GM12878 (cell line): ENCODE measurements around the gene CCDC82. TPM values are rescaled to one million over a fixed set of nuclear protein-coding genes. Genes with fewer than 3 reads are reported as not detected.

Source experiments
- ATAC-seq: fragments of 200-7000 bp; cut with Tn5 transposase; 3 replicates; pipeline ENCODE4 v1.9.1; 2020; ENCODE audit warnings: mild to moderate bottlenecking, moderate library complexity
- BruUV-seq: library from RNA; stranded (reverse); fragments of 400-500 nt; replicated peaks from 2 replicates; lab custom pipeline; 2021; lab: Mats Ljungman, UMichigan
- CTCF ChIA-PET: fragments of 300-600 bp; sonication (Branson Sonifier 250); formaldehyde crosslinking; extraction: SDS; loops from one replicate; lab custom pipeline; 2021; ENCODE audit warnings: inconsistent platforms; lab: Yijun Ruan, JAX
- POLR2A ChIA-PET: fragments of 350-600 bp; formaldehyde crosslinking; extraction: SDS; loops from one replicate; lab custom pipeline; 2021; ENCODE audit warnings: inconsistent platforms; lab: Charles Lee
- RAD21 ChIA-PET: fragments of 300-600 bp; sonication (Branson Sonifier 250); formaldehyde crosslinking; loops from one replicate; lab custom pipeline; 2023; ENCODE audit warnings: antibody characterized with exemption; ENCODE audit not compliant: unreplicated experiment; lab: Charles Lee
- SMC1A ChIA-PET: fragments of 300-600 bp; sonication (Branson Sonifier 250); formaldehyde crosslinking; loops from one replicate; lab custom pipeline; 2023; ENCODE audit not compliant: unreplicated experiment, uncharacterized antibody; lab: Charles Lee
- DNase-seq: peaks from one replicate; pipeline ENCODE4 v3.0.0-alpha.2; 2011; ENCODE audit warnings: low read depth, low spot score
- FAIRE-seq: peaks from 3 replicates; lab custom pipeline; 2011; peaks lifted over from hg19 to GRCh38; lab: Jason Lieb, UNC
- H2AFZ ChIP-seq: 2 replicates; pipeline ENCODE4 v1.6.0; 2011; ENCODE audit warnings: low read depth, low read length, control low read depth; ENCODE audit not compliant: control insufficient read depth
- H3K27ac ChIP-seq: 2 replicates; pipeline ENCODE4 v1.5.1; 2011; ENCODE audit warnings: control low read depth; ENCODE audit not compliant: control insufficient read depth, insufficient read depth
- H3K27me3 ChIP-seq, 2 experiments: replicated peaks in 1 of 2; 2 replicates each; pipeline versions ENCODE4 v1.6.0 to v1.6.1; 2011; ENCODE audit warnings: low read length in 1 of 2; ENCODE audit not compliant: control insufficient read depth in 2 of 2, insufficient read depth in 2 of 2
- H3K36me3 ChIP-seq, 2 experiments: 2 replicates each; pipeline ENCODE4 v1.5.1; 2011; ENCODE audit warnings: low read length in 1 of 2; ENCODE audit not compliant: control insufficient read depth in 2 of 2, insufficient read depth in 2 of 2
- H3K4me1 ChIP-seq: 2 replicates; pipeline ENCODE4 v1.6.1; 2011; ENCODE audit warnings: mild to moderate bottlenecking, low read length, moderate library complexity, mixed read lengths; ENCODE audit not compliant: control insufficient read depth, insufficient read depth
- H3K4me2 ChIP-seq: 2 replicates; pipeline ENCODE4 v1.6.0; 2011; ENCODE audit warnings: control low read depth; ENCODE audit not compliant: control insufficient read depth, insufficient read depth
- H3K4me3 ChIP-seq: fragments of 200-600 bp; sonication (generic); 2 replicates; pipeline ENCODE4 v1.5.1; 2016
- H3K79me2 ChIP-seq: 2 replicates; pipeline ENCODE4 v1.6.0; 2011; ENCODE audit warnings: low read length; ENCODE audit not compliant: control insufficient read depth, insufficient read depth
- H3K9ac ChIP-seq: 2 replicates; pipeline ENCODE4 v1.8.0; 2011; ENCODE audit warnings: low read length, control low read depth, mixed read lengths; ENCODE audit not compliant: control insufficient read depth, insufficient read depth
- H3K9me3 ChIP-seq: replicated peaks from 3 replicates; pipeline ENCODE4 v1.5.1; 2011; ENCODE audit warnings: mild to moderate bottlenecking, low read length; ENCODE audit not compliant: control insufficient read depth, insufficient read depth
- H4K20me1 ChIP-seq: 2 replicates; pipeline ENCODE4 v1.6.0; 2011; ENCODE audit not compliant: control insufficient read depth, insufficient read depth
- CEBPB ChIP-seq, 2 experiments: fragments of 150-350 bp in 1 of 2; IDR thresholded peaks; 2 replicates each; pipeline ENCODE4 v1.6.1; 2012 to 2014; ENCODE audit warnings: low read depth in 2 of 2, low read length in 2 of 2, borderline replicate concordance in 1 of 2, inconsistent platforms in 1 of 2
- NR2C2 ChIP-seq: IDR thresholded peaks from 2 replicates; pipeline ENCODE4 v1.6.1; 2011; ENCODE audit warnings: borderline replicate concordance, low read depth; ENCODE audit not compliant: control insufficient read depth, insufficient read length
- RAD21 ChIP-seq: IDR thresholded peaks from 2 replicates; pipeline ENCODE4 v1.6.1; 2011; ENCODE audit warnings: mild to moderate bottlenecking, low read depth, low read length, moderate library complexity; ENCODE audit not compliant: insufficient read depth
- ZNF217 ChIP-seq: fragments of 450-650 bp; IDR thresholded peaks from 2 replicates; pipeline ENCODE4 v1.6.1; 2017; ENCODE audit warnings: antibody characterized with exemption, mild to moderate bottlenecking
- WGBS: methylation state at CpG from one replicate; pipeline ENCODE4 v1.1.6; 2016; ENCODE audit warnings: low lambda C conversion rate; ENCODE audit not compliant: insufficient replicate concordance, insufficient coverage; ENCODE audit errors: missing lambda C conversion rate; 5-methylcytosine and 5-hydroxymethylcytosine counted together
- in situ Hi-C: fragments of 300-500 bp; cut with MboI; formaldehyde crosslinking; loops from 9 replicates; pipeline ENCODE4 v1.14.3; 2018; ENCODE audit warnings: mixed read lengths
- intact Hi-C: fragments of 100-400 bp; cut with micrococcal nuclease; formaldehyde crosslinking; loops from one replicate; pipeline ENCODE4 v1.14.2; 2022; ENCODE audit not compliant: unreplicated experiment
- polyA plus RNA-seq, 11 experiments: library from polyadenylated mRNA; depleted of rRNA in 4 of 11; unstranded in 6 of 11; stranded (reverse) in 5 of 11; fragments of >200 nt; fragmentation: Nextera tagmentation in 4 of 11; fragmentation: Illumina TruSeq in 1 of 11; extraction: Ambion mirVana in 4 of 11; extraction: Trizol in 1 of 11; gene quantifications; 1 replicate in 1 of 11; 2 replicates in 10 of 11; pipeline versions ENCODE4 v1.2.1 to v1.2.3, GENCODE V29; 2011 to 2016; ENCODE audit warnings: inconsistent platforms in 2 of 11, missing spikeins in 2 of 11, low read depth in 1 of 11
- total RNA-seq, 4 experiments: library from RNA; depleted of rRNA in 3 of 4; stranded (reverse); fragments of >200 nt in 3 of 4; fragmentation: Illumina TruSeq in 1 of 4; extraction: Trizol in 1 of 4; gene quantifications; 2 replicates each; pipeline versions ENCODE4 v1.2.1 to v1.2.3, GENCODE V29; 2013 to 2021

Gene CCDC82
- total and polyA plus RNA-seq, 10 of the 15 experiments (the other 5 are each of a cell fraction or from before 2014, with no cell fraction given) = 15.2 to 62.4 (median 28.8) TPM

DNA sequence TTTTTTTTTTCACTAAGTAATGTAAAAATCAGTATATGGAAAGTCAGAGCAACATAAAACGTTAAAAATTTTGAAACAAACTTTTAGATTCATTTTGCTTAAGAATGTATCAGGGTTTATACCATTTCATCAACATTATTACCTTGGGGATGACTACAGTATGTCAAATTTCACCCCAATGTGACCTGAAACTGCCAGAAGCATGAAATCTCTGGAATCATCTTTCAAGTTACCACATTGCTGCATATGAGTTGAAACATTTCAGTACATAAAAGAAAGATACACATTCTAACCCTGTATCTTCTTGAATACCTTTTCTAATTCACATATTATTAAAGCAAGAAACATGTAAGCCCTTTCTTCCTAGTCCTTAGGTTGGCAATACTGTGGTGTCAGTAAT, 79.5 kb downstream of the CCDC82 start:
- CTCF ChIA-PET = interaction anchor here (0.6 to 3.4 kb wide), 8 partner anchors 11 to 461 kb away, joined by 3 to 17 read pairs (median 3); partner anchors contain the start of gene MAML2
- RAD21 ChIA-PET = interaction anchor here (1.0 to 2.1 kb wide), 3 partner anchors 23 to 33 kb away, joined by 3 to 6 read pairs (median 3); partner anchors contain the start of gene MAML2
- Histone ChIP-seq H3K27me3 (no peaks in the 10 kb centered on the region), H3K79me2 (peaks cover 44% of the 10 kb centered on the region), H2AFZ (no peak overlapping the region), H3K4me1 (peaks cover 8% of the 10 kb centered on the region), H3K9me3 (no peaks in the 10 kb centered on the region), H3K4me3 (no peak overlapping the region), H4K20me1 (no peaks in the 10 kb centered on the region; the same call in 1 of the 2 replicates), H3K9ac (no peak overlapping the region), H3K27ac (no peak overlapping the region), H3K4me2 (no peak overlapping the region), H3K36me3 (peaks cover 0 to 2% of the 10 kb centered on the region in 2 experiments; a peak in 1 of 4 replicates)
- BruUV-seq = no TSS peak
- no peak for TF ChIP-seq CEBPB (IDR thresholded peaks at IDR 0.05; ENCODE audit: borderline replicate concordance in 1 of 2, low read depth in 2 of 2, low read length in 2 of 2)
- in situ Hi-C loops (no loop called here), intact Hi-C loops (no loop called here)
- WGBS = 100% methylated on average over 1 of the region's 1 CpG
- FAIRE-seq (no peak), ATAC-seq (no peak), DNase-seq (no peak)
- SMC1A ChIA-PET = interaction anchor here (0.8 to 8.2 kb wide), 9 partner anchors 10 to 29 kb away, joined by 3 to 97 read pairs (median 5); partner anchors contain the start of gene MAML2
- POLR2A ChIA-PET = interaction anchor here (0.9 kb wide), 1 partner anchor 55 kb away, joined by 4 read pairs; no protein-coding TSS in a partner anchor

DNA sequence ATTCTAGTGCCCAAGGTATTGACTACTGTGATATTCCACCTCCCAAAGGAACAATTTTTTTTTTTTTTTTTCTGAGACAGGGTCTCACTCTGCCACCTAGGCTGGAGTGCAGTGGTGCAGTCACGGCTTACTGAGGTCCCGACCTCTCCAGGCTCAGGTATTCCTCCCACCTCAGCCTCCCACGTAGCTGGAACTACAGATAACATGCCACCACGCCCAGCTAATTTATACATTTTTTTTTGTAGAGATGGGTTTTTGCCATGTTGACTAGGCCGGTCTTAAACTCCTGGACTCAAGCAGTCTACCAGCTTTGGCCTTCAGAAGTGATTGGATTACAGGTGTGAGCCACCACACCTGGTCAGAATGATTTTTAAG, 80.1 kb downstream of the CCDC82 start:
- Histone ChIP-seq H4K20me1 (no peaks in the 10 kb centered on the region; the same call in 1 of the 2 replicates), H3K27ac (no peak overlapping the region), H3K9me3 (no peaks in the 10 kb centered on the region), H3K79me2 (peaks cover 41% of the 10 kb centered on the region), H2AFZ (no peak overlapping the region), H3K4me3 (no peak overlapping the region), H3K9ac (no peak overlapping the region), H3K36me3 (peaks cover 0 to 2% of the 10 kb centered on the region in 2 experiments; a peak in 1 of 4 replicates), H3K27me3 (no peaks in the 10 kb centered on the region), H3K4me2 (no peak overlapping the region)
- intact Hi-C loops (no loop called here), in situ Hi-C loops (no loop called here)
- CTCF ChIA-PET = interaction anchor here (1.1 to 1.6 kb wide), 2 partner anchors 31 to 461 kb away, joined by 3 read pairs; no protein-coding TSS in a partner anchor
- DNase-seq (no peak), FAIRE-seq (no peak), ATAC-seq (no peak)
- POLR2A ChIA-PET = interaction anchor here (0.6 to 0.9 kb wide), 2 partner anchors 11 to 54 kb away, joined by 3 to 4 read pairs; no protein-coding TSS in a partner anchor
- SMC1A ChIA-PET = interaction anchor here (0.8 to 8.2 kb wide), 7 partner anchors 10 to 49 kb away, joined by 3 to 97 read pairs (median 4); partner anchors contain the start of gene MAML2
- no TSS peak for BruUV-seq
- 78% methylated on average over 5 of the region's 5 CpGs for WGBS
- RAD21 ChIA-PET = interaction anchor here (0.6 to 2.1 kb wide), 5 partner anchors 8 to 78 kb away, joined by 3 to 10 read pairs (median 4); partner anchors contain the start of gene MAML2
- TF ChIP-seq ZNF217 (no peak), NR2C2 (no peak), RAD21 (no peak)
- TF ChIP-seq, all 136 proteins: peak for 0
- H3K4me1 ChIP-seq = peaks cover 5% of the 10 kb centered on the region
